ENCODE measurements around the gene S100A1. TPM values are rescaled to one million over a fixed set of nuclear protein-coding genes. Genes with fewer than 3 reads are reported as not detected.

S100A1 gene
- total RNA-seq, 4 donors from 2014 or later: 3.7 to 4.4 TPM; not detected in 2

DNA sequence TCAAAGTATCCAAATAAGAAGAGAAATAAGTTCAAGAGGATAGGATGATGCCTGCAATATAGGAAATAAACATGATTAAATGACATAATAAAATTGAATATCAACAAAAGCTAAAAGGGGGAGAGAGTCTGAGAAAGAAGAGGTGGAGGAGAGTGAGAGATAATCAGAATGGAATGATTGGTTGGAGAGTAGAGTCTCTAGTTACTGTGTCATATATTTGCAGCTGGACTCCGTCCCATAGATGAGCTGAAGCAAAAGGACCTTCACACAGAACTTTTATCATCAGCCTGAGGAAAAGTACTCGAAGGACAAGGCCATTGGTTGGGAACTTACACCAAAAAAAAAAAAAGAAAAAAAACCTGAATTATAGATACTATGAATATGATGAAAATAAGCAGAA is 39.8 kb upstream of the S100A1 start:
- Histone ChIP-seq H3K4me3 (no peak overlapping the region), H3K4me1 (no peaks in the 10 kb centered on the region), H3K27ac (no peak overlapping the region), H3K27me3 (no peaks in the 10 kb centered on the region), H3K9me3 (no peaks in the 10 kb centered on the region), H3K36me3 (no peaks in the 10 kb centered on the region)
- no peak for TF ChIP-seq POLR2AphosphoS5 (IDR thresholded peaks at IDR 0.05)
- TF ChIP-seq EP300 (IDR thresholded peaks at IDR 0.05; ENCODE audit: low read depth): no peak
- no peak for TF ChIP-seq POLR2A (IDR thresholded peaks at IDR 0.05)
- TF ChIP-seq, protein P1, sequence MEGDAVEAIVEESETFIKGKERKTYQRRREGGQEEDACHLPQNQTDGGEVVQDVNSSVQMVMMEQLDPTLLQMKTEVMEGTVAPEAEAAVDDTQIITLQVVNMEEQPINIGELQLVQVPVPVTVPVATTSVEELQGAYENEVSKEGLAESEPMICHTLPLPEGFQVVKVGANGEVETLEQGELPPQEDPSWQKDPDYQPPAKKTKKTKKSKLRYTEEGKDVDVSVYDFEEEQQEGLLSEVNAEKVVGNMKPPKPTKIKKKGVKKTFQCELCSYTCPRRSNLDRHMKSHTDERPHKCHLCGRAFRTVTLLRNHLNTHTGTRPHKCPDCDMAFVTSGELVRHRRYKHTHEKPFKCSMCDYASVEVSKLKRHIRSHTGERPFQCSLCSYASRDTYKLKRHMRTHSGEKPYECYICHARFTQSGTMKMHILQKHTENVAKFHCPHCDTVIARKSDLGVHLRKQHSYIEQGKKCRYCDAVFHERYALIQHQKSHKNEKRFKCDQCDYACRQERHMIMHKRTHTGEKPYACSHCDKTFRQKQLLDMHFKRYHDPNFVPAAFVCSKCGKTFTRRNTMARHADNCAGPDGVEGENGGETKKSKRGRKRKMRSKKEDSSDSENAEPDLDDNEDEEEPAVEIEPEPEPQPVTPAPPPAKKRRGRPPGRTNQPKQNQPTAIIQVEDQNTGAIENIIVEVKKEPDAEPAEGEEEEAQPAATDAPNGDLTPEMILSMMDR (IDR thresholded peaks at IDR 0.05): no peak
- intact Hi-C loops (cut with DNase I; ENCODE audit: low total_unique reads) (no loop called here), in situ Hi-C loops (cut with MboI; ENCODE audit: low pct_ligation_motif_present in 1 of 4, low pct_unique_long_range_greater_than_20kb in 1 of 4, low sequenced_read_pairs in 3 of 4) (loop anchor here in 1 of 4 donors (25.0 kb wide), 1 partner anchor 226 kb away; the partner anchor contains the start of gene S100A9)
- DNase-seq: no peak
- 74 to 80% methylated on average over 2 of the region's 2 CpGs for WGBS, 2 donors (ENCODE audit: low coverage in 1 of 2)

DNA sequence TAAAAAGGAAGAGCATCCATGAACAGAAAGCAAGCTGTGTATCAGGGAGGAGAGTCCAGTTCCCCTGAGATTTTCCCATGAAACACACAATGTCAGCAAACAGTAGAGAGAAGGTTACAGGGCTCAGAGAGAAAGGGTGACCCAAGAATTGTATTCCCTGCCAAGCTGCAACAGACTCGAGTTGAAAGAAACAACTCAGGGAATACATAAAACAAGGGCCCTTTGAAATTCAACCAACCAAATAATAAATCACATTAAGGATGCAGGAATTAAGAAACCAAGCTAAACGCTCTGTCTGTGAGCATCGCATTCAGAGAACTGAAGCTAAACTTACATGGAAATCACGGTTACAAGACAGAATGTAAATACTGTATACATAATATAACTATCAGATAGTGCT is 35.5 kb upstream of the S100A1 start:
- H3K9me3 ChIP-seq: no peaks in the 10 kb centered on the region
- 59 to 60% methylated on average over 4 of the region's 4 CpGs for WGBS, 2 donors (ENCODE audit: low coverage in 1 of 2)
- DNase-seq: no peak
- no peaks in the 10 kb centered on the region for H3K4me1 ChIP-seq
- no peak overlapping the region for H3K4me3 ChIP-seq
- in situ Hi-C loops (cut with MboI; ENCODE audit: low pct_ligation_motif_present in 1 of 4, low pct_unique_long_range_greater_than_20kb in 1 of 4, low sequenced_read_pairs in 3 of 4): loop anchor here in 1 of 4 donors (25.0 kb wide), 1 partner anchor 230 kb away; the partner anchor contains the start of gene S100A9
- no peaks in the 10 kb centered on the region for H3K36me3 ChIP-seq
- no peaks in the 10 kb centered on the region for H3K27me3 ChIP-seq
- intact Hi-C loops (cut with DNase I; ENCODE audit: low total_unique reads): no loop called here
- no peak for TF ChIP-seq POLR2AphosphoS5 (IDR thresholded peaks at IDR 0.05)
- TF ChIP-seq, protein P1 (IDR thresholded peaks at IDR 0.05): no peak
- TF ChIP-seq EP300 (IDR thresholded peaks at IDR 0.05; ENCODE audit: low read depth): no peak
- no peak for TF ChIP-seq POLR2A (IDR thresholded peaks at IDR 0.05)
- H3K27ac ChIP-seq: no peak overlapping the region

DNA sequence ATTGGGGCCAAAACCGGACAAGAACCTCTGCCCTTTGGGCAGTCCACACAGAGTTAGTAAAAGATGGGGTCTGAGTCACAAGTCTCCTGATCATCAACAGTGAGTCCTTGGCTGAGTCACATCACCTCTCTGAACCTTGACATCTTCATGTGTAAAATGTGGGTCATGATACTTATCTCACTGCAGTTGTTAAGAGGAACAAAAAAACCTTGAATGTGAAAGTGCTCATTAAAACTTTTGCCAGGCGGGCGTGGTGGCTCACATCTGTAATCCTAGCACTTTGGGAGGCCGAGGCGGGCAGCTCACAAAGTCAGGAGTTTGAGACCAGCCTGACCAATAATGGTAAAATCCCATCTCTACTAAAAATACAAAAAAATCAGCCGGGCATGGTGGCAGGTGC is 31.0 kb upstream of the S100A1 start:
- Histone ChIP-seq H3K36me3 (no peaks in the 10 kb centered on the region), H3K27me3 (no peaks in the 10 kb centered on the region), H3K9me3 (no peaks in the 10 kb centered on the region), H3K4me3 (no peak overlapping the region), H3K4me1 (peaks cover 0 to 3% (median 0%) of the 10 kb centered on the region in 4 donors), H3K27ac (no peak overlapping the region)
- in situ Hi-C loops (cut with MboI; ENCODE audit: low pct_ligation_motif_present in 1 of 4, low pct_unique_long_range_greater_than_20kb in 1 of 4, low sequenced_read_pairs in 3 of 4) (loop anchor here in 1 of 4 donors (25.0 kb wide), 1 partner anchor 235 kb away; the partner anchor contains the start of gene S100A9), intact Hi-C loops (cut with DNase I; ENCODE audit: low total_unique reads) (no loop called here)
- TF ChIP-seq POLR2AphosphoS5 (IDR thresholded peaks at IDR 0.05): peak in 1 of 3 donors; percentile 27
- TF ChIP-seq, protein P1 (IDR thresholded peaks at IDR 0.05): no peak
- TF ChIP-seq EP300 (IDR thresholded peaks at IDR 0.05; ENCODE audit: low read depth): no peak
- no peak for TF ChIP-seq POLR2A (IDR thresholded peaks at IDR 0.05)
- 69% methylated on average over 6 of the region's 6 CpGs; no CpG with 5 or more reads in 1 of the 2 donors for WGBS, 2 donors (ENCODE audit: low coverage in 1 of 2)
- DNase-seq: peak; percentile 22

DNA sequence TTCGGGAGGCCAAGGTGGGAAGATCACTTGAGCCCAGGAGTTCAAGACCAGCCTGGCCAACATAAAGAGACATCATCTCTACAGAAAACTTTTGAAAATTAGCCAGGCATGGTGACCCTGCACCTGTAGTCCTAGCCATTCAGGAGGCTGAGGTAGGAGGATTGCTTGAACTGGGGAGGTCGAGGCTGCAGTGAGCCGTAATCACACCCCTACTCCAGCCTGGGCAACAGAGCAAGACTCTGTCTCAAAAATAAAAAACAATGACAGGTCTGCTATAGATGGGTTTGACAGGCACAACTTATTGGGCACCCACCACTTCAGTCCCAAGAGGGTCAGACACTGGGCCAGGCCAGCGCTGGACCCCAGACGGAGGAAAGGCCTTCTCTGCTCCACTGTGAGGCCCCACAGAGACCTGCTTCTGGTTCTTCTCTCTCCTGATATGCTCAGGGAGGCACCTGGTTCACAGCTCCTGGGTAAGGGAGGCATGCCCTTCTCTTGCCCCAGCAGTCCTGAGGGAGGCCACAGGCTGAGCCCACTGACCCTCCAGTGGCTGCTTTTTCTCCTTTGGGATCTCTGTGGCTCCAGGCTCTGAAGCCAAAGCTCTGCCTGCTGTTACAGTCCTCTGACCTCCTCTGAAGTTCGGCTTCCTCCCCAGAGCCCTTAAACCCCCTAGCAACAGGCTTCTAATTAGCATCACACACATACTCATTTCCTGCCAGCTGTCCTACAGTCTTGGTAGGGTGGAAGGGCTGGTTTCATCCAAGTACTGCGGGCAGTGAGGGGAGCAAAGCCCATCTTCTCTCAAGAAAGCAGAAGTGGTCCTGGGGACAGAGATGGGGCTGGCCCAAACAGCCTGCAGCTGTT is 29.7 kb upstream of the S100A1 start:
- 71% methylated on average over 7 of the region's 7 CpGs; no CpG with 5 or more reads in 1 of the 2 donors for whole genome bisulfite sequencing, 2 donors (ENCODE audit: low coverage in 1 of 2)
- intact Hi-C loops (cut with DNase I; ENCODE audit: low total_unique reads): no loop called here

More for the DNA sequence above, 29.7 kb upstream of the S100A1 start:
- peak overlapping the region in 1 of 4 donors; percentile 14 for H3K27ac ChIP-seq
- peaks cover 0 to 3% (median 0%) of the 10 kb centered on the region in 4 donors for H3K4me1 ChIP-seq
- TF ChIP-seq POLR2AphosphoS5 (IDR thresholded peaks at IDR 0.05) (no peak), EP300 (IDR thresholded peaks at IDR 0.05; ENCODE audit: low read depth) (no peak), POLR2A (IDR thresholded peaks at IDR 0.05) (peak; percentile 19)
- peak; percentile 23 for DNase-seq
- H3K9me3 ChIP-seq: no peaks in the 10 kb centered on the region
- in situ Hi-C loops (cut with MboI; ENCODE audit: low pct_ligation_motif_present in 1 of 4, low pct_unique_long_range_greater_than_20kb in 1 of 4, low sequenced_read_pairs in 3 of 4): loop anchor here in 1 of 4 donors (25.0 kb wide), 1 partner anchor 236 kb away; the partner anchor contains the start of gene S100A9
- no peaks in the 10 kb centered on the region for H3K36me3 ChIP-seq
- no peak overlapping the region for H3K4me3 ChIP-seq
- H3K27me3 ChIP-seq: no peaks in the 10 kb centered on the region
